H9 (cell line): Measurements from ENCODE around the gene NDUFS6. TPM values are rescaled to one million over a fixed set of nuclear protein-coding genes. Genes with fewer than 3 reads are reported as not detected.
A peak's percentile ranks its signal among the peaks of the same experiment; 100 is the strongest.

Experiments used
- DNase-seq: peaks from one replicate; pipeline ENCODE4 v3.0.0-alpha.2; 2017
- H2AFZ ChIP-seq: one replicate; pipeline ENCODE4 v1.6.1; 2013; ENCODE audit warnings: mild to moderate bottlenecking, low read length, control low read depth, moderate library complexity
- H2AK5ac ChIP-seq: 2 replicates; pipeline ENCODE4 v1.6.1; 2013; ENCODE audit warnings: low read length, control low read depth, mixed read lengths; ENCODE audit not compliant: insufficient read length
- H2BK120ac ChIP-seq: one replicate; pipeline ENCODE4 v1.6.1; 2013; ENCODE audit warnings: low read depth, mild to moderate bottlenecking, low read length, control low read depth, inconsistent platforms; ENCODE audit not compliant: poor library complexity, severe bottlenecking
- H2BK12ac ChIP-seq: 2 replicates; pipeline ENCODE4 v1.6.1; 2013; ENCODE audit warnings: low read length, control low read depth, mixed read lengths, low read depth; ENCODE audit not compliant: insufficient read length
- H2BK15ac ChIP-seq: 2 replicates; pipeline ENCODE4 v1.6.1; 2013; ENCODE audit warnings: low read depth, low read length, control low read depth
- H2BK20ac ChIP-seq: one replicate; pipeline ENCODE4 v1.6.1; 2013; ENCODE audit warnings: low read depth, mild to moderate bottlenecking, low read length, control low read depth, inconsistent platforms; ENCODE audit not compliant: poor library complexity, severe bottlenecking
- H2BK5ac ChIP-seq: 2 replicates; pipeline ENCODE4 v1.6.1; 2013; ENCODE audit warnings: low read length, control low read depth, mixed read lengths; ENCODE audit not compliant: insufficient read length
- H3K14ac ChIP-seq: 2 replicates; pipeline ENCODE4 v1.6.1; 2013; ENCODE audit warnings: low read length, control low read depth; ENCODE audit not compliant: insufficient read depth
- H3K18ac ChIP-seq: 2 replicates; pipeline ENCODE4 v1.6.1; 2013; ENCODE audit warnings: low read depth, mild to moderate bottlenecking, mixed read lengths, low read length, control low read depth; ENCODE audit not compliant: insufficient read length
- H3K23ac ChIP-seq: 2 replicates; pipeline ENCODE4 v1.6.1; 2013; ENCODE audit warnings: low read length, control low read depth, mixed read lengths, low read depth; ENCODE audit not compliant: insufficient read length
- H3K23me2 ChIP-seq: 2 replicates; pipeline ENCODE4 v1.6.1; 2013; ENCODE audit warnings: low read depth, mild to moderate bottlenecking, mixed read lengths, low read length, control low read depth; ENCODE audit not compliant: insufficient read length, poor library complexity, severe bottlenecking
- H3K27ac ChIP-seq: 2 replicates; pipeline ENCODE4 v1.5.1; 2013; ENCODE audit warnings: low read length, control low read depth, mixed read lengths, low read depth; ENCODE audit not compliant: insufficient read length
- H3K27me3 ChIP-seq: 2 replicates; pipeline ENCODE4 v1.6.1; 2013; ENCODE audit warnings: low read length, control low read depth, inconsistent platforms; ENCODE audit not compliant: insufficient read depth
- H3K4ac ChIP-seq: 2 replicates; pipeline ENCODE4 v1.6.1; 2013; ENCODE audit warnings: low read depth, mild to moderate bottlenecking, control low read depth, inconsistent platforms, low read length, moderate library complexity
- H3K4me1 ChIP-seq: 2 replicates; pipeline ENCODE4 v1.6.1; 2013; ENCODE audit warnings: low read length, control low read depth, inconsistent platforms; ENCODE audit not compliant: insufficient read depth
- H3K4me2 ChIP-seq: 2 replicates; pipeline ENCODE4 v1.6.1; 2013; ENCODE audit warnings: low read length, control low read depth, mixed read lengths; ENCODE audit not compliant: insufficient read length, insufficient read depth
- H3K56ac ChIP-seq: 2 replicates; pipeline ENCODE4 v1.6.1; 2013; ENCODE audit warnings: low read depth, mild to moderate bottlenecking, mixed read lengths, low read length, control low read depth; ENCODE audit not compliant: insufficient read length
- H3K79me1 ChIP-seq: 2 replicates; pipeline ENCODE4 v1.6.1; 2013; ENCODE audit warnings: low read depth, mild to moderate bottlenecking, moderate library complexity, low read length, control low read depth, inconsistent platforms; ENCODE audit not compliant: insufficient read depth, poor library complexity, severe bottlenecking
- H3K79me2 ChIP-seq: 2 replicates; pipeline ENCODE4 v1.6.1; 2013; ENCODE audit warnings: low read length, control low read depth, inconsistent platforms; ENCODE audit not compliant: insufficient read depth
- H3K9ac ChIP-seq: 2 replicates; pipeline ENCODE4 v1.6.1; 2013; ENCODE audit warnings: low read length, control low read depth, mixed read lengths; ENCODE audit not compliant: insufficient read length; ENCODE audit errors: extremely low read depth
- H3K9me3 ChIP-seq: one replicate; pipeline ENCODE4 v1.6.1; 2013; ENCODE audit warnings: low read depth, low read length, inconsistent platforms; ENCODE audit not compliant: control insufficient read depth
- H3T11ph ChIP-seq: one replicate; pipeline ENCODE4 v1.6.1; 2013; ENCODE audit warnings: mild to moderate bottlenecking, low read length, control low read depth, inconsistent platforms
- H4K20me1 ChIP-seq: one replicate; pipeline ENCODE4 v1.6.1; 2013; ENCODE audit not compliant: control insufficient read depth, insufficient read length, insufficient read depth
- H4K5ac ChIP-seq: 2 replicates; pipeline ENCODE4 v1.6.1; 2013; ENCODE audit warnings: low read depth, mild to moderate bottlenecking, mixed read lengths, low read length, control low read depth; ENCODE audit not compliant: insufficient read length
- H4K8ac ChIP-seq: replicated peaks from 2 replicates; pipeline ENCODE4 v1.6.1; 2013; ENCODE audit warnings: low read length, control low read depth, mixed read lengths, low read depth; ENCODE audit not compliant: insufficient read length
- H4K91ac ChIP-seq: 2 replicates; pipeline ENCODE4 v1.6.1; 2013; ENCODE audit warnings: low read depth, mild to moderate bottlenecking, moderate library complexity, mixed read lengths, low read length, control low read depth; ENCODE audit not compliant: insufficient read length
- H3K27ac Mint-ChIP-seq, 3 experiments: 2 replicates in 2 of 3; 3 replicates in 1 of 3; pipeline ENCODE4 v1.8.0; 2020 to 2021; ENCODE audit warnings: mixed read lengths in 3 of 3, mild to moderate bottlenecking in 1 of 3, moderate library complexity in 1 of 3
- H3K27me3 Mint-ChIP-seq: 2 replicates; pipeline ENCODE4 v1.8.0; 2021; ENCODE audit warnings: low read depth, mild to moderate bottlenecking, moderate library complexity, mixed read lengths
- H3K36me3 Mint-ChIP-seq, 3 experiments: 2 replicates in 2 of 3; 3 replicates in 1 of 3; pipeline ENCODE4 v1.8.0; 2020 to 2021; ENCODE audit warnings: low read depth in 3 of 3, mixed read lengths in 3 of 3; ENCODE audit not compliant: insufficient read depth in 1 of 3
- H3K4me1 Mint-ChIP-seq, 2 experiments: 2 replicates each; pipeline ENCODE4 v1.8.0; 2020; ENCODE audit warnings: mixed read lengths in 2 of 2
- H3K4me3 Mint-ChIP-seq, 2 experiments: 2 replicates in 1 of 2; 3 replicates in 1 of 2; pipeline ENCODE4 v1.8.0; 2020 to 2021; ENCODE audit warnings: mild to moderate bottlenecking in 2 of 2, mixed read lengths in 2 of 2, moderate library complexity in 1 of 2
- H3K9me3 Mint-ChIP-seq, 2 experiments: 2 replicates in 1 of 2; 3 replicates in 1 of 2; pipeline ENCODE4 v1.8.0; 2020; ENCODE audit warnings: mild to moderate bottlenecking in 2 of 2, mixed read lengths in 2 of 2, moderate library complexity in 1 of 2
- CTCF ChIP-seq: fragments of 200-600 bp; sonication (generic); conservative IDR thresholded peaks from 3 replicates; pipeline ENCODE4 v1.8.0; 2021; ENCODE audit warnings: antibody characterized with exemption, mild to moderate bottlenecking
- WGBS: extraction: QIAGEN DNeasy Blood & Tissue Kit; methylation state at CpG from one replicate; pipeline ENCODE4 v1.1.7; 2013; ENCODE audit warnings: missing lambda C conversion rate, low lambda C conversion rate, mixed read lengths; ENCODE audit not compliant: insufficient read length; ENCODE audit errors: extremely low coverage; 5-methylcytosine and 5-hydroxymethylcytosine counted together
- total RNA-seq: library from RNA; stranded (reverse); gene quantifications from 2 replicates; pipeline ENCODE4 v1.2.1, GENCODE V29; 2021

Gene NDUFS6
- total RNA-seq, 1 experiment from 2014 or later, result 62.5 TPM

DNA sequence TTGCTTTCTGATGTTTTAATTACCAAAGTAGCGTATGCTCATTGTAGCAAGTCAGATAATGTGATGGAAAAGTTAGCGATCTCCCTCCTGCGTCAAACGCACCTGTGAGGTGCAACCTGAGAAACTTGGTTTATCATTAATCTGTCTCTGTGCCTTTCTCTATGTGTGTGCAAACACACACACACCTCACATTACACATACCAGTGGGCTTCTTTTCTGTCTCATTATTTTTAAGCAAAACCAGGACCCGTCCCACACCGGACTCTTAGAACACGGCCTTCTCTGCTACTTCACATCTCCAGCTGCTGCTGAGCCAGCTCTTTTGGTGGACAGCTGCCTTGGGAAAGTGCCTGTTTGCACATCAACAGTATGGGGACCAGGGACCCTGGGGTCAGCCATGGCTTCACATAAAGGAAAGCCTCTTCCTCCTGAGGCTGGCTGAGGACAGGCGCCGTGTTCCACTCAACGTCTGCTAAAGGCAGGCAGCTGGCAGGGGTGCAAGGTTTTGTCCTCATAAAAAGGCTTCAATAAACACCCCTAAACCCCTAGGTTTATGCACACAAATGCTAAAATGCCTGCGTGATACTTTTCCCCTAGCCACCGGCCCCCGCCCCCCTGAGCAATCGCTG, 45.8 kb upstream of the NDUFS6 start:
- H3K27ac Mint-ChIP-seq, result no peak overlapping the region
- Histone ChIP-seq H4K91ac (no peak overlapping the region), H3K9me3 (no peaks in the 10 kb centered on the region), H4K20me1 (no peaks in the 10 kb centered on the region), H3K18ac (no peak overlapping the region), H3K23me2 (no peaks in the 10 kb centered on the region), H3K14ac (no peak overlapping the region), H2AK5ac (no peak overlapping the region), H3K79me2 (no peaks in the 10 kb centered on the region), H2BK12ac (no peak overlapping the region), H3K27ac (no peak overlapping the region), H2BK120ac (no peak overlapping the region), H4K5ac (no peak overlapping the region), H3K79me1 (no peaks in the 10 kb centered on the region), H3K27me3 (no peaks in the 10 kb centered on the region), H3K4ac (no peak overlapping the region), H3T11ph (no peak overlapping the region), H3K9ac (no peak overlapping the region), H2BK20ac (no peak overlapping the region), H3K4me2 (no peak overlapping the region), H2BK5ac (no peak overlapping the region), H2AFZ (no peak overlapping the region), H3K23ac (no peak overlapping the region), H3K4me1 (no peaks in the 10 kb centered on the region), H2BK15ac (no peak overlapping the region), H4K8ac (no peak overlapping the region), H3K56ac (no peak overlapping the region)
- H3K4me1 Mint-ChIP-seq, result peaks cover 15 to 27% of the 10 kb centered on the region in 2 experiments
- peak; percentile 24 for DNase-seq
- no peak overlapping the region for H3K4me3 Mint-ChIP-seq
- H3K9me3 Mint-ChIP-seq, result peaks cover 11 to 13% of the 10 kb centered on the region in 2 experiments
- H3K36me3 Mint-ChIP-seq, result peaks cover 7 to 11% (median 10%) of the 10 kb centered on the region in 3 experiments
- no CpG with 5 or more reads among the region's 14 CpGs for WGBS
- TF ChIP-seq CTCF, result no peak
- peaks cover 10% of the 10 kb centered on the region for H3K27me3 Mint-ChIP-seq
